GF-D8 (cell line): ENCODE measurements around the gene SCN1B.

Experiments
- DNase-seq: peaks from one replicate; lab custom pipeline; 2025; lab: John Stamatoyannopoulos, UW

Gene SCN1B

GRCh38 chr19:35074426-35075201, 44.3 kb downstream of the SCN1B start:
- no peak for DNase-seq

GRCh38 chr19:35075202-35076025, 45.1 kb downstream of the SCN1B start:
- no peak for DNase-seq

GRCh38 chr19:35076026-35076370, 45.7 kb downstream of the SCN1B start:
- no peak for DNase-seq

GRCh38 chr19:35076657-35077056, 46.4 kb downstream of the SCN1B start:
- DNase-seq, result no peak

GRCh38 chr19:35077411-35078223, 47.3 kb downstream of the SCN1B start:
- no peak for DNase-seq

GRCh38 chr19:35079826-35080225, 49.6 kb downstream of the SCN1B start:
- DNase-seq, result no peak

- no peak for DNase-seq
These were observed 50.4 kb downstream of the SCN1B start for GRCh38 chr19:35080613-35081170.

- DNase-seq, result no peak
These were observed 50.9 kb downstream of the SCN1B start for GRCh38 chr19:35081201-35081600.

GRCh38 chr19:35083691-35084508, 53.6 kb downstream of the SCN1B start:
- no peak for DNase-seq

- no peak for DNase-seq
These were observed 54.2 kb downstream of the SCN1B start for GRCh38 chr19:35084509-35084762.

GRCh38 chr19:35085947-35086346, 55.7 kb downstream of the SCN1B start:
- no peak for DNase-seq

- no peak for DNase-seq
These were observed 56.2 kb downstream of the SCN1B start for GRCh38 chr19:35086455-35086854.

- DNase-seq, result no peak
These were observed 57.1 kb downstream of the SCN1B start for GRCh38 chr19:35087393-35087792.

GRCh38 chr19:35088131-35088913, 58.1 kb downstream of the SCN1B start:
- no peak for DNase-seq

- DNase-seq, result no peak
These were observed 59.3 kb downstream of the SCN1B start for GRCh38 chr19:35089554-35089953.
